ENCODE measurements around the gene RETREG1. TPM values are rescaled to one million over a fixed set of nuclear protein-coding genes. Genes with fewer than 3 reads are reported as not detected.

Gene RETREG1
- total and polyA plus RNA-seq, 2 of the 13 experiments (the other 11 are each of a cell fraction or from before 2014, with no cell fraction given) = 0.07 TPM; not detected in 1

DNA sequence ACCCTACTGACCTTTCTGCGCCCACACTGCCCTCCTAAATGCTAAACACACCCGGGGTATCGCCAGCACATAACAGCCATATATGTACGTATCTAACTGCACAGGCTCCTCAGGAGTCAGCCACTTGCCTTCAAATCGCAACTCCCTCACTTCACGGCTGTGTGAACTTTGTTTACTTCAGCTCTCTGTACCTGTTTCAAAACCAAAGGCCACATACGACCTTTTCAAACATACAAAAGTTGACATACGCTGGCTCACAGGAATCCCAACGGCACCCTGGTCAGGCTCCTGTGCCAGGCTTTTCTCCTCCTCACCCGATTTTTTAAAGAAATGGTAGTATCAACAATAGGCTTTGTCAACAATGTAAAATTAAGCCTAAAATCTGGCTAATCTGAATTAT lies 112.2 kb downstream of the RETREG1 start:
- H3K4me1 ChIP-seq (ENCODE audit: insufficient read depth, low read length) = 0 out of 2 replicates have a peak, but pooled peaks cover 7% of the 10 kb centered on the region
- H3K9ac ChIP-seq (ENCODE audit: insufficient read depth, low read depth, low read length) = no peak overlapping the region
- H4K20me1 ChIP-seq (ENCODE audit: insufficient read depth, low read length) = no peaks in the 10 kb centered on the region
- no peaks in the 10 kb centered on the region for H3K9me3 ChIP-seq (ENCODE audit: low read length)
- no peak overlapping the region for H3K4me3 ChIP-seq (replicated peaks in 1 of 3; ENCODE audit: insufficient read depth in 1 of 3, low read depth in 2 of 3, low read length in 3 of 3)
- ATAC-seq (no peak), FAIRE-seq (no peak), DNase-seq (ENCODE audit: low spot score) (no peak)
- no peaks in the 10 kb centered on the region for H3K79me2 ChIP-seq (ENCODE audit: insufficient read depth, low read length)
- ChIA-PET POLR2A (no interaction called here), CTCF (ENCODE audit: low intra/inter-chr PET ratio, low total read pairs) (no interaction called here)
- intact Hi-C loops (cut with micrococcal nuclease; ENCODE audit: unreplicated experiment) (no loop called here), in situ Hi-C loops (cut with HindIII; ENCODE audit: extremely low pct_ligation_motif_present, low pct_unique_long_range_greater_than_20kb) (no loop called here)
- H3K36me3 ChIP-seq (replicated peaks in 1 of 2; ENCODE audit: control insufficient read depth in 1 of 2, insufficient read depth in 2 of 2, low read length in 2 of 2) = no peaks in the 10 kb centered on the region
- H3K27me3 ChIP-seq (ENCODE audit: control insufficient read depth in 1 of 2, insufficient read depth in 2 of 2, low read length in 2 of 2) = peaks cover 0 to 4% of the 10 kb centered on the region in 2 experiments; a peak in 1 of 5 replicates
- no TSS peak for BruUV-seq (replicated peaks)
- no peak overlapping the region for H3K4me2 ChIP-seq (ENCODE audit: low read depth, low read length)
- no peak overlapping the region for H2AFZ ChIP-seq (ENCODE audit: low read length)
- TF ChIP-seq MTF1 (CRISPR knock-in tag; IDR thresholded peaks at IDR 0.05) = no peak
- WGBS (ENCODE audit: low lambda C conversion rate) = 38% methylated on average over 10 of the region's 10 CpGs
- no peak overlapping the region for H3K27ac ChIP-seq (ENCODE audit: extremely low read length, insufficient read depth, low read length)

DNA sequence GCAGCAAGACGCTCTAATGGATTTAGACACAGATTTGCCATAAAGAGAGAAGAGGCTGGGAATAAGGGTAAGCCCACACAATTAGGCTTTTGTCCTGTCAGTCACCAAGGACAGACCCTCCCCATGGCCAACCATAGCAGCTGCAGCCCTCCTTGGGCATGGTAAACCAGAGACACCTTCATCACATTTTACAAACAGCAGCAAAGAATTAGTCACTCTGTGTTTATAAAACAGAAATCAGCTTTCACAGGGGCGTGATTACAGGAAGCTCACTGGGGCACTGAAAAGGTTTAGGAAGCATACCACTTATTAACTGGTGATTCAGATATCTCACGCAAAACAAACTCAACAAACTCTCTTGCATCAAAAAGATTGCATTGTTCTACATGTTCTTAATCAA lies 113.9 kb downstream of the RETREG1 start:
- FAIRE-seq = no peak
- Histone ChIP-seq H4K20me1 (ENCODE audit: insufficient read depth, low read length) (no peaks in the 10 kb centered on the region), H2AFZ (ENCODE audit: low read length) (no peak overlapping the region), H3K27me3 (ENCODE audit: control insufficient read depth in 1 of 2, insufficient read depth in 2 of 2, low read length in 2 of 2) (no peaks in the 10 kb centered on the region; a peak in 1 of 5 replicates), H3K4me1 (ENCODE audit: insufficient read depth, low read length) (no peaks in the 10 kb centered on the region), H3K36me3 (replicated peaks in 1 of 2; ENCODE audit: control insufficient read depth in 1 of 2, insufficient read depth in 2 of 2, low read length in 2 of 2) (no peaks in the 10 kb centered on the region), H3K9ac (ENCODE audit: insufficient read depth, low read depth, low read length) (no peak overlapping the region), H3K4me2 (ENCODE audit: low read depth, low read length) (no peak overlapping the region), H3K27ac (ENCODE audit: extremely low read length, insufficient read depth, low read length) (no peak overlapping the region), H3K9me3 (ENCODE audit: low read length) (no peaks in the 10 kb centered on the region), H3K79me2 (ENCODE audit: insufficient read depth, low read length) (no peaks in the 10 kb centered on the region), H3K4me3 (replicated peaks in 1 of 3; ENCODE audit: insufficient read depth in 1 of 3, low read depth in 2 of 3, low read length in 3 of 3) (no peak overlapping the region)
- intact Hi-C loops (cut with micrococcal nuclease; ENCODE audit: unreplicated experiment) (no loop called here), in situ Hi-C loops (cut with HindIII; ENCODE audit: extremely low pct_ligation_motif_present, low pct_unique_long_range_greater_than_20kb) (no loop called here)
- no peak for DNase-seq (ENCODE audit: low spot score)
- CTCF ChIA-PET (ENCODE audit: low intra/inter-chr PET ratio, low total read pairs) = no interaction called here
- POLR2A ChIA-PET = no interaction called here
- TF ChIP-seq MIER2 (CRISPR knock-in tag; IDR thresholded peaks at IDR 0.05) (no peak), KAT2B (IDR thresholded peaks at IDR 0.05; ENCODE audit: borderline replicate concordance, low read depth, low read length) (no peak), YEATS2 (CRISPR knock-in tag; IDR thresholded peaks at IDR 0.05; ENCODE audit: borderline replicate concordance) (no peak)
- TF ChIP-seq, protein P1, sequence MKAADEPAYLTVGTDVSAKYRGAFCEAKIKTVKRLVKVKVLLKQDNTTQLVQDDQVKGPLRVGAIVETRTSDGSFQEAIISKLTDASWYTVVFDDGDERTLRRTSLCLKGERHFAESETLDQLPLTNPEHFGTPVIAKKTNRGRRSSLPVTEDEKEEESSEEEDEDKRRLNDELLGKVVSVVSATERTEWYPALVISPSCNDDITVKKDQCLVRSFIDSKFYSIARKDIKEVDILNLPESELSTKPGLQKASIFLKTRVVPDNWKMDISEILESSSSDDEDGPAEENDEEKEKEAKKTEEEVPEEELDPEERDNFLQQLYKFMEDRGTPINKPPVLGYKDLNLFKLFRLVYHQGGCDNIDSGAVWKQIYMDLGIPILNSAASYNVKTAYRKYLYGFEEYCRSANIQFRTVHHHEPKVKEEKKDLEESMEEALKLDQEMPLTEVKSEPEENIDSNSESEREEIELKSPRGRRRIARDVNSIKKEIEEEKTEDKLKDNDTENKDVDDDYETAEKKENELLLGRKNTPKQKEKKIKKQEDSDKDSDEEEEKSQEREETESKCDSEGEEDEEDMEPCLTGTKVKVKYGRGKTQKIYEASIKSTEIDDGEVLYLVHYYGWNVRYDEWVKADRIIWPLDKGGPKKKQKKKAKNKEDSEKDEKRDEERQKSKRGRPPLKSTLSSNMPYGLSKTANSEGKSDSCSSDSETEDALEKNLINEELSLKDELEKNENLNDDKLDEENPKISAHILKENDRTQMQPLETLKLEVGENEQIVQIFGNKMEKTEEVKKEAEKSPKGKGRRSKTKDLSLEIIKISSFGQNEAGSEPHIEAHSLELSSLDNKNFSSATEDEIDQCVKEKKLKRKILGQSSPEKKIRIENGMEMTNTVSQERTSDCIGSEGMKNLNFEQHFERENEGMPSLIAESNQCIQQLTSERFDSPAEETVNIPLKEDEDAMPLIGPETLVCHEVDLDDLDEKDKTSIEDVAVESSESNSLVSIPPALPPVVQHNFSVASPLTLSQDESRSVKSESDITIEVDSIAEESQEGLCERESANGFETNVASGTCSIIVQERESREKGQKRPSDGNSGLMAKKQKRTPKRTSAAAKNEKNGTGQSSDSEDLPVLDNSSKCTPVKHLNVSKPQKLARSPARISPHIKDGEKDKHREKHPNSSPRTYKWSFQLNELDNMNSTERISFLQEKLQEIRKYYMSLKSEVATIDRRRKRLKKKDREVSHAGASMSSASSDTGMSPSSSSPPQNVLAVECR (CRISPR knock-in tag; IDR thresholded peaks at IDR 0.05; ENCODE audit: borderline replicate concordance) = no peak
- TF ChIP-seq, protein P2, sequence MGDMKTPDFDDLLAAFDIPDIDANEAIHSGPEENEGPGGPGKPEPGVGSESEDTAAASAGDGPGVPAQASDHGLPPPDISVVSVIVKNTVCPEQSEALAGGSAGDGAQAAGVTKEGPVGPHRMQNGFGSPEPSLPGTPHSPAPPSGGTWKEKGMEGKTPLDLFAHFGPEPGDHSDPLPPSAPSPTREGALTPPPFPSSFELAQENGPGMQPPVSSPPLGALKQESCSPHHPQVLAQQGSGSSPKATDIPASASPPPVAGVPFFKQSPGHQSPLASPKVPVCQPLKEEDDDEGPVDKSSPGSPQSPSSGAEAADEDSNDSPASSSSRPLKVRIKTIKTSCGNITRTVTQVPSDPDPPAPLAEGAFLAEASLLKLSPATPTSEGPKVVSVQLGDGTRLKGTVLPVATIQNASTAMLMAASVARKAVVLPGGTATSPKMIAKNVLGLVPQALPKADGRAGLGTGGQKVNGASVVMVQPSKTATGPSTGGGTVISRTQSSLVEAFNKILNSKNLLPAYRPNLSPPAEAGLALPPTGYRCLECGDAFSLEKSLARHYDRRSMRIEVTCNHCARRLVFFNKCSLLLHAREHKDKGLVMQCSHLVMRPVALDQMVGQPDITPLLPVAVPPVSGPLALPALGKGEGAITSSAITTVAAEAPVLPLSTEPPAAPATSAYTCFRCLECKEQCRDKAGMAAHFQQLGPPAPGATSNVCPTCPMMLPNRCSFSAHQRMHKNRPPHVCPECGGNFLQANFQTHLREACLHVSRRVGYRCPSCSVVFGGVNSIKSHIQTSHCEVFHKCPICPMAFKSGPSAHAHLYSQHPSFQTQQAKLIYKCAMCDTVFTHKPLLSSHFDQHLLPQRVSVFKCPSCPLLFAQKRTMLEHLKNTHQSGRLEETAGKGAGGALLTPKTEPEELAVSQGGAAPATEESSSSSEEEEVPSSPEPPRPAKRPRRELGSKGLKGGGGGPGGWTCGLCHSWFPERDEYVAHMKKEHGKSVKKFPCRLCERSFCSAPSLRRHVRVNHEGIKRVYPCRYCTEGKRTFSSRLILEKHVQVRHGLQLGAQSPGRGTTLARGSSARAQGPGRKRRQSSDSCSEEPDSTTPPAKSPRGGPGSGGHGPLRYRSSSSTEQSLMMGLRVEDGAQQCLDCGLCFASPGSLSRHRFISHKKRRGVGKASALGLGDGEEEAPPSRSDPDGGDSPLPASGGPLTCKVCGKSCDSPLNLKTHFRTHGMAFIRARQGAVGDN (CRISPR knock-in tag; IDR thresholded peaks at IDR 0.05) = no peak
- TF ChIP-seq, protein P3, sequence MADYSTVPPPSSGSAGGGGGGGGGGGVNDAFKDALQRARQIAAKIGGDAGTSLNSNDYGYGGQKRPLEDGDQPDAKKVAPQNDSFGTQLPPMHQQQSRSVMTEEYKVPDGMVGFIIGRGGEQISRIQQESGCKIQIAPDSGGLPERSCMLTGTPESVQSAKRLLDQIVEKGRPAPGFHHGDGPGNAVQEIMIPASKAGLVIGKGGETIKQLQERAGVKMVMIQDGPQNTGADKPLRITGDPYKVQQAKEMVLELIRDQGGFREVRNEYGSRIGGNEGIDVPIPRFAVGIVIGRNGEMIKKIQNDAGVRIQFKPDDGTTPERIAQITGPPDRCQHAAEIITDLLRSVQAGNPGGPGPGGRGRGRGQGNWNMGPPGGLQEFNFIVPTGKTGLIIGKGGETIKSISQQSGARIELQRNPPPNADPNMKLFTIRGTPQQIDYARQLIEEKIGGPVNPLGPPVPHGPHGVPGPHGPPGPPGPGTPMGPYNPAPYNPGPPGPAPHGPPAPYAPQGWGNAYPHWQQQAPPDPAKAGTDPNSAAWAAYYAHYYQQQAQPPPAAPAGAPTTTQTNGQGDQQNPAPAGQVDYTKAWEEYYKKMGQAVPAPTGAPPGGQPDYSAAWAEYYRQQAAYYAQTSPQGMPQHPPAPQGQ (CRISPR knock-in tag; IDR thresholded peaks at IDR 0.05; ENCODE audit: borderline replicate concordance) = no peak
- 30% methylated on average over 3 of the region's 3 CpGs for WGBS (ENCODE audit: low lambda C conversion rate)
- no TSS peak for BruUV-seq (replicated peaks)
- no peak for ATAC-seq

All from HepG2 (cell line).